PC-3 (cell line): Measurements from ENCODE around the gene HAO1. TPM values are rescaled to one million over a fixed set of nuclear protein-coding genes. Genes with fewer than 3 reads are reported as not detected.
"Not testable (repeated sequence)": the region's sequence is repeated elsewhere in the genome, so short reads cannot be mapped to it uniquely, and the experiment has no call there.

Source experiments
- ATAC-seq: fragments of 200-7000 bp; cut with Tn5 transposase; 2 replicates; pipeline ENCODE4 v1.9.1; 2020; ENCODE audit warnings: mild to moderate bottlenecking, moderate library complexity
- BruUV-seq: library from RNA; stranded (reverse); fragments of 400-500 nt; replicated peaks from 2 replicates; lab custom pipeline; 2021; lab: Mats Ljungman, UMichigan
- CTCF ChIA-PET: fragments of 300-600 bp; sonication (Branson Sonifier 250); formaldehyde crosslinking; loops from one replicate; lab custom pipeline; 2022; ENCODE audit warnings: antibody characterized with exemption; lab: Charles Lee
- POLR2A ChIA-PET: fragments of 300-600 bp; sonication (Branson Sonifier 250); formaldehyde crosslinking; loops from one replicate; lab custom pipeline; 2022; ENCODE audit warnings: antibody characterized with exemption; ENCODE audit not compliant: unreplicated experiment; lab: Charles Lee
- DNase-seq: peaks from one replicate; pipeline ENCODE4 v3.0.0-alpha.2; 2015
- H2AFZ ChIP-seq: fragments of 300-600 bp; sonication (generic); 2 replicates; pipeline ENCODE4 v1.6.0; 2016; ENCODE audit warnings: antibody characterized with exemption, low read length
- H3F3A ChIP-seq: fragments of 300-600 bp; sonication (generic); one replicate; pipeline ENCODE4 v1.6.0; 2017; ENCODE audit warnings: antibody characterized with exemption, low read length, control low read depth, mild to moderate bottlenecking; ENCODE audit not compliant: unreplicated experiment
- H3K27ac ChIP-seq: fragments of 300-600 bp; sonication (generic); 2 replicates; pipeline ENCODE4 v1.5.1; 2016; ENCODE audit warnings: mild to moderate bottlenecking, low read length
- H3K27me3 ChIP-seq: fragments of 300-600 bp; sonication (generic); 2 replicates; pipeline ENCODE4 v1.6.1; 2016; ENCODE audit warnings: low read length, mixed read lengths
- H3K36me3 ChIP-seq: fragments of 300-600 bp; sonication (generic); 2 replicates; pipeline ENCODE4 v1.6.1; 2016; ENCODE audit warnings: low read depth, mixed run types, low read length, mixed read lengths
- H3K4me1 ChIP-seq: fragments of 300-600 bp; sonication (generic); 2 replicates; pipeline ENCODE4 v1.5.1; 2016; ENCODE audit warnings: low read length; ENCODE audit not compliant: insufficient read depth
- H3K4me2 ChIP-seq: fragments of 300-600 bp; sonication (generic); 2 replicates; pipeline ENCODE4 v1.6.0; 2016; ENCODE audit warnings: low read length
- H3K4me3 ChIP-seq: fragments of 300-600 bp; sonication (generic); 2 replicates; pipeline ENCODE4 v1.5.1; 2016; ENCODE audit warnings: mild to moderate bottlenecking, low read length, mixed read lengths
- H3K79me2 ChIP-seq: fragments of 300-600 bp; sonication (generic); 2 replicates; pipeline ENCODE4 v1.6.1; 2017; ENCODE audit warnings: low read length, mixed read lengths
- H3K9ac ChIP-seq: fragments of 300-600 bp; sonication (generic); 2 replicates; pipeline ENCODE4 v1.6.0; 2016; ENCODE audit warnings: mild to moderate bottlenecking, low read length
- H3K9me2 ChIP-seq: fragments of 300-600 bp; sonication (generic); replicated peaks from 2 replicates; pipeline ENCODE4 v1.6.1; 2016; ENCODE audit warnings: mixed run types, low read length, mixed read lengths
- H3K9me3 ChIP-seq: fragments of 300-600 bp; sonication (generic); 2 replicates; pipeline ENCODE4 v1.6.1; 2016; ENCODE audit warnings: low read length, mixed read lengths
- H4K20me1 ChIP-seq: fragments of 300-600 bp; sonication (generic); 2 replicates; pipeline ENCODE4 v1.6.1; 2016; ENCODE audit warnings: low read length, mixed read lengths
- CTCF ChIP-seq: fragments of 300-600 bp; sonication (generic); conservative IDR thresholded peaks from 2 replicates; pipeline ENCODE4 v1.5.1; 2017; ENCODE audit warnings: antibody characterized with exemption, low read depth, mild to moderate bottlenecking, low read length
- EZH2 ChIP-seq: fragments of 300-600 bp; sonication (generic); IDR thresholded peaks from one replicate; pipeline ENCODE4 v1.6.1; 2017; ENCODE audit warnings: antibody characterized with exemption, mild to moderate bottlenecking, low read length; ENCODE audit not compliant: unreplicated experiment
- EZH2phosphoT487 ChIP-seq: fragments of 300-600 bp; sonication (generic); IDR thresholded peaks from 2 replicates; pipeline ENCODE4 v1.6.1; 2018; ENCODE audit warnings: mild to moderate bottlenecking, antibody characterized with exemption, low read length, borderline replicate concordance
- intact Hi-C: fragments of 100-400 bp; cut with micrococcal nuclease; formaldehyde crosslinking; loops from 2 replicates; pipeline ENCODE4 v1.9.0; 2023
- total RNA-seq: library from RNA; depleted of rRNA; stranded (reverse); fragments of >200 nt; gene quantifications from 2 replicates; pipeline ENCODE4 v1.2.3, GENCODE V29; 2014; rRNA removed

The HAO1 gene
- total RNA-seq, 1 experiment from 2014 or later = 0.33 TPM

- H3K36me3 ChIP-seq = no peaks in the 10 kb centered on the region
- peaks cover 3% of the 10 kb centered on the region for H3F3A ChIP-seq
- ChIA-PET POLR2A (no interaction called here), CTCF (no interaction called here)
- ATAC-seq (no peak), DNase-seq (no peak)
- H3K4me3 ChIP-seq = no peak overlapping the region
- no peak overlapping the region for H3K9ac ChIP-seq
- intact Hi-C loops = no loop called here
- H3K9me2 ChIP-seq = no peaks in the 10 kb centered on the region
- no peaks in the 10 kb centered on the region for H3K27me3 ChIP-seq
- H3K4me2 ChIP-seq = no peak overlapping the region
- no peaks in the 10 kb centered on the region for H3K9me3 ChIP-seq
- no TSS peak for BruUV-seq
- no peaks in the 10 kb centered on the region for H3K79me2 ChIP-seq
- TF ChIP-seq CTCF (no peak), EZH2 (no peak), EZH2phosphoT487 (no peak)
- no peak overlapping the region for H2AFZ ChIP-seq
- no peaks in the 10 kb centered on the region for H4K20me1 ChIP-seq
- H3K4me1 ChIP-seq = peaks cover 34% of the 10 kb centered on the region
- no peak overlapping the region for H3K27ac ChIP-seq
These were observed 104.2 kb downstream of the HAO1 start for GRCh38 chr20:7836076-7836475.

GRCh38 chr20:7834441-7834840 lies 105.8 kb downstream of the HAO1 start:
- POLR2A ChIA-PET, DNase-seq, H2AFZ ChIP-seq, intact Hi-C loops, H3K9ac ChIP-seq, H3F3A ChIP-seq, H3K36me3 ChIP-seq, BruUV-seq, H3K9me3 ChIP-seq, H3K27me3 ChIP-seq, H3K79me2 ChIP-seq, ATAC-seq, CTCF ChIA-PET, H3K4me2 ChIP-seq, H3K9me2 ChIP-seq, H4K20me1 ChIP-seq, H3K27ac ChIP-seq, H3K4me3 ChIP-seq: not testable (repeated sequence)
- peaks cover 20% of the 10 kb centered on the region for H3K4me1 ChIP-seq

Other genes with a start within 250 kb of the HAO1 start
- 12.3 and 12.4 TPM in 2 replicates for gene TMX4, start 79.3 kb upstream of the HAO1 start, total RNA-seq
- 4.4 TPM in 2 replicates for gene PLCB1, start 191.8 kb upstream of the HAO1 start, total RNA-seq